Hepatocyte (in vitro differentiated cells): Measurements from ENCODE around the gene LEF1.

ENCODE experiments used
- EZH2 ChIP-seq: fragments of 200-600 bp; sonication (generic); IDR thresholded peaks from 2 replicates; pipeline ENCODE4 v1.6.1; 2016; ENCODE audit warnings: antibody characterized with exemption, mild to moderate bottlenecking, borderline replicate concordance
- EZH2phosphoT487 ChIP-seq: fragments of 200-600 bp; sonication (generic); IDR thresholded peaks from one replicate; pipeline ENCODE4 v1.6.1; 2018; ENCODE audit warnings: antibody characterized with exemption, mild to moderate bottlenecking, low read depth, moderate library complexity; ENCODE audit not compliant: unreplicated experiment, severe bottlenecking
- TF ChIP-seq, protein P1 (sequence below): fragments of 200-600 bp; sonication (generic); IDR thresholded peaks from 2 replicates; pipeline ENCODE4 v1.5.1; 2016; ENCODE audit warnings: antibody characterized with exemption, mild to moderate bottlenecking; ENCODE audit not compliant: poor library complexity

GRCh38 chr4:108103099-108103862, 65.5 kb downstream of the LEF1 start:
- TF ChIP-seq, protein P1, sequence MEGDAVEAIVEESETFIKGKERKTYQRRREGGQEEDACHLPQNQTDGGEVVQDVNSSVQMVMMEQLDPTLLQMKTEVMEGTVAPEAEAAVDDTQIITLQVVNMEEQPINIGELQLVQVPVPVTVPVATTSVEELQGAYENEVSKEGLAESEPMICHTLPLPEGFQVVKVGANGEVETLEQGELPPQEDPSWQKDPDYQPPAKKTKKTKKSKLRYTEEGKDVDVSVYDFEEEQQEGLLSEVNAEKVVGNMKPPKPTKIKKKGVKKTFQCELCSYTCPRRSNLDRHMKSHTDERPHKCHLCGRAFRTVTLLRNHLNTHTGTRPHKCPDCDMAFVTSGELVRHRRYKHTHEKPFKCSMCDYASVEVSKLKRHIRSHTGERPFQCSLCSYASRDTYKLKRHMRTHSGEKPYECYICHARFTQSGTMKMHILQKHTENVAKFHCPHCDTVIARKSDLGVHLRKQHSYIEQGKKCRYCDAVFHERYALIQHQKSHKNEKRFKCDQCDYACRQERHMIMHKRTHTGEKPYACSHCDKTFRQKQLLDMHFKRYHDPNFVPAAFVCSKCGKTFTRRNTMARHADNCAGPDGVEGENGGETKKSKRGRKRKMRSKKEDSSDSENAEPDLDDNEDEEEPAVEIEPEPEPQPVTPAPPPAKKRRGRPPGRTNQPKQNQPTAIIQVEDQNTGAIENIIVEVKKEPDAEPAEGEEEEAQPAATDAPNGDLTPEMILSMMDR, result no peak
- no peak for TF ChIP-seq EZH2phosphoT487
- no peak for TF ChIP-seq EZH2
